HG03025 (cell line): Measurements from ENCODE around the gene NEURL1.
"Not testable (repeated sequence)": the region's sequence is repeated elsewhere in the genome, so short reads cannot be mapped to it uniquely, and the experiment has no call there.

Experiments used
- ATAC-seq: cut with Tn5 transposase; IDR thresholded peaks from one replicate; pipeline ENCODE4 v1.9.1; 2021; ENCODE audit warnings: mild to moderate bottlenecking, moderate library complexity; ENCODE audit not compliant: unreplicated experiment, low FRiP score

The NEURL1 gene

DNA sequence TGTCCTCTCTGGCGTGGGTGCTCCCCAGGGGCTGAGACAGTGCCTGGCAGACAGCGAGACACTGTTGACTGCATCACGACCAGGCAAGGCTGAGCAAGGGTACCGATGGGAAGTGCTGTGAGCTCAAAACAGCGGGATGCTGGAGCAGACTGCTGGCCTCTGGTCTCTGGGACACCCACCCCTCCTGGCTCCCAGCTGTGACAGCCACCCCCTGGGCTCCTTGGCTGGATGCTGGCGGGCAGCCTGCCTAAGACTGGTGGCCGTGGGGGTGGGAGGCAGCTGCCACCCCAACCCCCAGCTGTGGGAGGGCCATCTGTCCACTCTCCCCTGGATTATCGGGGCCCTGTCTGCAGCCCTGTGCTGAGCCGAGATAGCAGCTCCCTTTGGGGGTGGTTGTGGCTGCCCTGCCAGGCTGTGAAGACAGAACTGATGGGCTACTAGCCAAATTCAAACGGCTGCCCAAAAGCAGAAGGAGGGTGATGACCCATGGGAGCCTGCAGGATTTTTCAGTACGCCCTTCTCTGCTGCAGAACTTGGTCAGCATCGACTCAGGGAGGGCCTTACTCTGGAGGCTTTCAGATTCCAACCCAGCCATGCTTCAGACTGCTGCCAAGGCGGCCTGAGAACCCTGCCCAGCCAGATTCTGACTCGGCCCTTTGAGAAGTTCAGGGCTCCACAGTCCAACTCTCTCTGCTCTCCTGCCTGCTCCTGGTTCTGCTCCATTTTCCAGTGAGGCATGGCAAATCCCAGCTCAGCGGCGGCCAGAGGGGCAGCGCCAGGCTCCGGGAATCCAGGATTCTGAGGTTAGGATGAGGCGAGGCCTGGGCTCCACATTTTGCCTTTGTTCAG lies 125.3 kb downstream of the NEURL1 start:
- no peak for ATAC-seq

DNA sequence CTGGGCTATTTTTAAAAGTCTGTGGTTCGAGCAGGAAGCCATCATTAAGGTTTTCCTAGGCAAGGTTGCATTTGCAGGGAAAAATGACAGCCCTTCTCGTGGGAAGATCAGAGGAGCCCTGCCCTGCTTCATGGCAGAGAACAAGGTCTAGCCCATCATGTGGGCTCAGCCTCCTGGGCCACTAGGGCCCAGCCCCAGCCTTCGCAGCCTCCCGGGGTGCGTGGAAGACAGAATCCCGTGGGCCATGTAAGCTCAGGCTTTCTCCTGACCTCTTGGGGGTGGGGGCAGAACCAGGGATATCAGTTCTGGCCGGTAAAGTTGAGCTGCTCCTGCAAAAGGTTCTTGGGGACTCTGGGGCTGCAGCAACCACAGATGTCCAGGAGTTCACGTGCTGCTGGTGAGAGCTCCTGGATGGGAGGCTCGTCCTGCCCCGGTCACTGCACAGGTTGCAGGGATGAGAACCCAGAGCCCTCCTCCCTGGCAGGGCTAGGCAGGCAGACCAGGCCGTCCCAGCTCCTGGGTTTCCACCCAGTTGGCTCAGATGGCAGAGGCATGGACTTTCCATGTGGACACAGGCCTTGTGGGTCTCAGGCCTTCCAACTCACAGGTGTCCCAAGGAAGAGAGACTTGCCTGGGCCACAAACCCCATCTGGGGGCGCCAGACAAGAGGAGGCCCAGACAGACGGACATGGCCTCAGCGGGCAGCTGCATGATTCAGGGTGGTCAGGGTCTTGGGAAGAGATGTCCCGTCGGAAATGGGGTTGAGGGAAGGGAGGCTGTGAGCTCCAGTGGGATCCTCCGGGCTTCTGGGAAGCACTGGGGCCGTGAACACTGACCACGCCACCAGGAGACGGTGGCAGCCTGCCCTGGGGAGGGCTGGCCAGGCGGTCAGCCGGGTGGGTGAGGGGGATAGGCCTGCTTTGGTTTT lies 126.2 kb downstream of the NEURL1 start:
- no peak for ATAC-seq

DNA sequence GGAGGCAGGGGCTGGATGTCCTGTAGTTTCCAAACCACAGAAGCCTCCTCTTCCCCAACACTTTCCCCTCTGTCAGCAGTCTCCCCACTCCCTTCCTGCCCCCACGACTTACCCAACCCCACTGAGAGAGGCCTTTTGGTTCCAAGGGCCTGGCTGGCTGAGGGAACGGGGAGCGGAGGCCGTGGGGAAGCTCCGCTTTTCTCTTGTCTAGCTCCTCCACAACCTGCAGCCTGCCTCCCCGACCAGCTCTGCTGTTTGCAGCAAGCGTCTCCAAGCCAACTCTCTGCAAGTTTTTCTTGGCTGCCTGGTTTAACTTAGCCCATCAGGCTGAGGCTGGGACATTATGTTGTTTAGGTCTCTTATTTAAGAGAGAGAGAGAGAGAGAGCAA lies 126.8 kb downstream of the NEURL1 start:
- no peak for ATAC-seq

- no peak for ATAC-seq
Observed at GRCh38 chr10:103620891-103621782, 127.6 kb downstream of the NEURL1 start.

- no peak for ATAC-seq
Observed at GRCh38 chr10:103621783-103622125, 128.2 kb downstream of the NEURL1 start.

GRCh38 chr10:103622286-103622685 lies 128.8 kb downstream of the NEURL1 start:
- no peak for ATAC-seq

GRCh38 chr10:103622935-103623574 lies 129.6 kb downstream of the NEURL1 start:
- no peak for ATAC-seq

DNA sequence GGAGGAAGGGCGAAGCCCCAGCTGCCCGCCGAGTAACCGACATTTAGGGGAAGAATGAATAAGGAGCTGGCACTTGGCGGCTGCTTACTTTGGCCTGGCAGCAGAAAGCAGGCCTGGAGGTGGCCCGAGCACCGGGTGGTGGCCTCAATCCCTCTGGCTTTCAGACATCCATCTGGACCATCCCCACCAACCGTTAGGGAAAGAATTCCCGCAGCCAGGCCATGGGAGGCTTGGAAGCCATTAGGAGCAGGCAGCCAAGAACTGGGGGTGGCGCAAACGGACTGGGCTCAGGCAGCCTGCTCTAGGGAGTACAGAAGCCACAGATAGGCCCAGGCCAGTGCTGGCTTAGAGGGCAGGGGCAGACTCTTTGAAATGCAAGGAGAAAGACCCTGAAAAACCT lies 132.7 kb downstream of the NEURL1 start:
- no peak for ATAC-seq

- no peak for ATAC-seq
Observed at GRCh38 chr10:103627111-103627892, 133.8 kb downstream of the NEURL1 start.

GRCh38 chr10:103627893-103628292 lies 134.4 kb downstream of the NEURL1 start:
- no peak for ATAC-seq

DNA sequence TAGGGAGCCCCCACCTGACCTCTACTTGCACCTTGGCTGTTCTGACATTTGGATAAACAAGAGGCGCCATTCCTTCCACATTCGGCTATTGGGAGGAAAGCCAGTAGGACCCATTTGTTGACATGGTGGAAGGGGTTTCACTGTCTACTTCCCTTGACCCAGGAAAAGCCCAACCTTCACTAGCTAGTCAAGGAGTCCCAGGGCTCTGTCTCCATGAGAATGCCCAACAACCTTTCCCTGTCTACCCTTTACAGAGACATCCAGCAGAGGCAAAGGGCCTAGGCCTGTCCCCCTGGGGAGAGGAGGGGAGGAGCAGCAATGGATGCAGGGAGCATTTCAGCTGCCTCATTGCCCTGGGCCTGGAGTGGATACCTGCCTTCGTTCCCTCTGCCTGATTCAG lies 136.1 kb downstream of the NEURL1 start:
- ATAC-seq: no peak

- no peak for ATAC-seq
Observed at GRCh38 chr10:103630156-103630555, 136.7 kb downstream of the NEURL1 start.

GRCh38 chr10:103632247-103632642 lies 138.7 kb downstream of the NEURL1 start:
- no peak for ATAC-seq

- not testable (repeated sequence) for ATAC-seq
Observed at GRCh38 chr10:103632871-103633270, 139.4 kb downstream of the NEURL1 start.

DNA sequence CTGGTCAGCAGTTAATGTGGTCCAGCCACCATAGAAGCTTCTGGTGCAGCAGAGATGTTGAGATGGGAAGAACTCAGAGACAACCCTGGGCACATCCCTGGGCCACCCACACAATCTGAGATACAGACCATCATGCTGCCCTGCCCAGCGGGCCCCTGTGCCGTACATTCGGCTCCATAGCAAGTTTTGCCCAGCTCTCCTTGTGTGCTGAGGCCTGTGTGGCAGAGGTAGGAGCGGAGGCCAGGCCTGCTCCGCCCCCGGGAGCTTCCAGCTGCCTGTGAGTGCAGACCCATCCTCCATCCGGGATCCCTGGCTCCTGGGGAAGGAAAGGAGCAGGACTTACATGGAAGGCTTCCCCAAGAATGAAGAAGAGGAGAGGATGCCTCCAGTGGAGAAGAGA lies 140.3 kb downstream of the NEURL1 start:
- ATAC-seq: no peak

DNA sequence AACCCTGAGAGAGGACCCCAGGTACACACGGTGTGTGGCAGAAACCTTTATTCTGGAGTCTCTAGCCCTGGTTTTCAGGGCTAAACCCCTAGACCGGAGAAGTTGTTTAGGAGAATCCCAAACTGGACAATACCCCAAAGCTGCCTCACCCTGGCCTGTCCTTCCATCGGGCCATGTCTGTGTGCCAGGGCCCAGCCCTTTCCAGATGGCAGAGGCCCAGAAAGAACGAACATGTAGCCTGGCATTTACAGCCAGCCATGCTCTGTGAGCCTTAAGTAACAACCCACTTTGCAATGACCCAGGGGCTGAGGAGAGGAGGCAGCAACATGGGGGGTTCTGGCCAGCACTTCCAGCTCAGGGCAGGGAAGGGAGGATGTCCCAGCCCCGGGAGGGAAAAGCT lies 142.1 kb downstream of the NEURL1 start:
- no peak for ATAC-seq

DNA sequence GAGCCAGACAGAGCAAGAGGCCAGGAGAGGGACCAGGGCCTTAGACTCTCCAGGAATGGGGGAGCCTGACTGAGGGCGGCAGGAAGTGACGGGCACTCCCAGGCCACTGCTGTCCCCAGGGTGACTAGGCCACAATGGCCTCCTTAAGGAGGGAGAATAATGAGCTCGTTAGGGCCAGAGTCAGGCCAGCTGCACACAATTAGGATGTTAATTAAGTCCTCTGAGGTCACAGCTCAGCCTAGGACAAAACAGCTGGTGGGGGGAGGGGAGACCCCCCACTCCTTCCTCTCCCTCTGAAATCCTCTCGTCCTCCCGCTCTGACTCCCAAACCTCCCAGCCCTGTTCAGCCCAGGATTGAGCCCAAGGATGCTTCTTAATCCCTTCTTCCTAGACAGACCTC lies 143.0 kb downstream of the NEURL1 start:
- ATAC-seq: no peak

GRCh38 chr10:103637011-103637410 lies 143.5 kb downstream of the NEURL1 start:
- no peak for ATAC-seq

DNA sequence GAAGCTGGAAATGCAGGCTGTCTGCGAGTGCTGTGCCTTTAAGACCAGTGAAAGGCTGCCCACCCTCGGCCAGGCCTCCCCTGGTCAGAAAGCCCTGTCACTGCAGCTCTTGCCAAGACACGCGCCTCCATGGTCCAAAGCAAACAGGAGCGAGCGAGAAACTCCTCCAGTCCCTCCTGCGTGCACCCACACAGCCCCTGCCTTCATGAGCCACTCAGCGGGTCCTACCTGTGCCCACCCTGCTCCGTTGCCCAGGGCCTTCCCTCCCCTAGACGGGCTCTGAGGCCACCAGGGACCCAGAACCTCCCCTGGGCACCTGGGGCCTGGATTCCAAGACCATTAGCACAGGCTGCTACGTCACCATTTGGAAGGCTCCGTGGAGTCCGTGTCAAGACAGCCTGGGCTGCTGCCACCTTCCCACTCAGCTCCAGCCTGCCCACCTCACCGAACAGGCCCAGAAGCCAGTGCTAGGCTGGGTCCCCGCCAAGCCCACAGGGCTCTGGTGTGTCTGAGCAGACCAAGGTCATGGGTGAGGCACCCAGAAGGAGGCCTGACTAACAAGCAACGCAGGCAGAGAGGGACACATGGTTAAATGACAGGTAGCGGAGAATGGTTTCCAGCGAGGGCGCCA lies 144.5 kb downstream of the NEURL1 start:
- no peak for ATAC-seq
